GM12872 (cell line): Measurements from ENCODE around the gene EME2.

Experiments used
- CTCF ChIP-seq: IDR thresholded peaks from 3 replicates; pipeline ENCODE4 v1.5.1; 2011; ENCODE audit warnings: low read depth, mild to moderate bottlenecking, low read length, moderate library complexity; ENCODE audit not compliant: insufficient read depth

The EME2 gene

GRCh38 chr16:1782408-1783264 lies 10.0 kb downstream of the EME2 start, which contains the start of the genes NUBP2 and SPSB3:
TSS of gene NUBP2 (plus strand) at chr16:1782960. CDS start at chr16:1783021, 61 bp downstream.
TSS of gene SPSB3 (minus strand) at chr16:1782571. CDS start at chr16:1781483, 1,088 bp downstream.
- no peak for TF ChIP-seq CTCF

DNA sequence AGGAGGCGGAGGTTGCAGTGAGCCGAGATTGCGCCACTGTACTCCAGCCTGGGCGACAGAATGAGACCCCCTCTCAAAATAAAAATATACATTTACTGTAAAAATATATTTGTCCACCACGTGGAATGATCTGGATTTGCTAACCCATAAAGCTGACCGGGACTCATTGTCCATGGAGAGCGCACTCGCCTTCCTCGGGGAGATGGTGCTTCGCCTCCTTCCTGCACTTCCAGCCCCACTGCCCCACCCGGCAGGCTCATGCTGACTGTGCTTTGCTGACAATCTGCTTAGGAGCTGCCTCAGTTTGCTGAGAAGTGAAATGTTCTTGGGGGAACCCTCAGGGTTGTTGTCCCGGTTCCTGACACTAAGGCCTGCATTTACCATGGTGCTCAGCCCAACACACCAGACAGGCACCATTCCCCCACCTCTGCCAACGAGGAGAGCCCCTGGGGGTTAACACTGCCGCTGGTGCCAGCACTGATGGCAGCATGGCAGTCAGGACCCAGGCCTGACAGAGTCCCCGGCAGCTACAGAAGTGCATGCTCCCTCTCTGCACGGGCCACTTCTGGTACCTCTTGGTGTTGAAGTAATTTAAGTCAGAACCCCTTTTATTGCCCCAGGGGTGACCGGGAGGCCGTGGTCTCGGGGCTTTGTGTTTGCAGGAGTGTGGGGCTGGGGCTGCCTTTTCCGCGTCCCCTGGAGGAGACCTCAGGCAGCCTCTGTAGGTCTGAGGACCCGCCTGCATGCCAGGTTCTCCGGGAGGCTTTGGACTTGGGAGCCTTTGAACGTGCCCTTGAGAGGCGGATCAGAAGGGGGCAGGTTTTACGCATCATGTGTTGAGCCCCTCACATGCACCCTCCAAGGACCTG lies 12.6 kb downstream of the EME2 start:
- TF ChIP-seq CTCF, result no peak

- TF ChIP-seq CTCF, result no peak
Observed at GRCh38 chr16:1785846-1786170, 13.2 kb downstream of the EME2 start.

DNA sequence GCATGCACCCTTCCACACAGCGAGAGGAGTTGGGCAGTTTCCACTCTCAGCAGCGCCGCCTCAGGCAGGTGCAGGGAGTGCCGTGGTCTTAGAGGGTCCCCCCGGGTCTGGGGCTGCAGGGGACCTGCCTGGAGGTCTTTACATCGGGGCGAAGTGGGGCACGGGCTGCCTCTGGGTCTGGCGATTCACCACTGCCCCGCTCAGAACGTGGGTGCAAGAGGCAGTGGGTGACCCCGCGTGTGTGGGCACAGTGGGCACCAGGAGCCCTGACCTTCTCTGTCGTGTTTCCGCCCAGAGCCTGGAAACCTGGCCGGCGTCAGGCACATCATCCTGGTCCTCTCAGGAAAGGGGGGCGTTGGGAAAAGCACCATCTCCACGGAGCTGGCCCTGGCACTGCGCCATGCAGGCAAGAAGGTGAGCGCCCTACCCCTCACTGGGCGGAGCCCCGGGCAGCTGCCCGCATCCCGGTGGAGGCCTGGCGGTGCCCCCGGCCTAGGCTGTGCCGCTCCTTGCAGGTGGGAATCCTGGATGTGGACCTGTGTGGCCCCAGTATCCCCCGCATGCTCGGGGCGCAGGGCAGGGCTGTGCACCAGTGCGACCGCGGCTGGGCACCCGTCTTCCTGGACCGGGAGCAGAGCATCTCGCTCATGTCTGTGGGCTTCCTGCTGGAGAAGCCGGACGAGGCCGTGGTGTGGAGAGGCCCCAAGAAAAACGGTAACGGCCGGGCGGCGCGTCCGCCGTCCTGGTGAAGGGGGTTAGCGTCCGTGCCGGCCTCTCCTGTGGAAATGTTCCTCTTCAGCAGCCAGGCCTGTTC lies 13.8 kb downstream of the EME2 start:
- no peak for TF ChIP-seq CTCF

DNA sequence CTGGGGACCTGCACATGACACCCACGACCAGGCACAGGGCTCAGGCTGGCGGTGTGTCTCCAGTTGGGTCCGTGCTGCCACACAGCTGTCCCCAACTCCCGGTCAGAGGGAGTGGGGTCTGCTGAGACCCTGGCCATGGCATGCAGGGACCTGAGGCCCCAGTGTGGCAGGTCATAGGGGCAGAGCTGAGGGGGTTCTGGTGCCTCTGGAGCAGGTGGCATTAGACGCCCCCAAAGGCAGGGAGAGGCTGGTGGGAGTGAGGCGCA lies 14.4 kb downstream of the EME2 start:
- no peak for TF ChIP-seq CTCF

DNA sequence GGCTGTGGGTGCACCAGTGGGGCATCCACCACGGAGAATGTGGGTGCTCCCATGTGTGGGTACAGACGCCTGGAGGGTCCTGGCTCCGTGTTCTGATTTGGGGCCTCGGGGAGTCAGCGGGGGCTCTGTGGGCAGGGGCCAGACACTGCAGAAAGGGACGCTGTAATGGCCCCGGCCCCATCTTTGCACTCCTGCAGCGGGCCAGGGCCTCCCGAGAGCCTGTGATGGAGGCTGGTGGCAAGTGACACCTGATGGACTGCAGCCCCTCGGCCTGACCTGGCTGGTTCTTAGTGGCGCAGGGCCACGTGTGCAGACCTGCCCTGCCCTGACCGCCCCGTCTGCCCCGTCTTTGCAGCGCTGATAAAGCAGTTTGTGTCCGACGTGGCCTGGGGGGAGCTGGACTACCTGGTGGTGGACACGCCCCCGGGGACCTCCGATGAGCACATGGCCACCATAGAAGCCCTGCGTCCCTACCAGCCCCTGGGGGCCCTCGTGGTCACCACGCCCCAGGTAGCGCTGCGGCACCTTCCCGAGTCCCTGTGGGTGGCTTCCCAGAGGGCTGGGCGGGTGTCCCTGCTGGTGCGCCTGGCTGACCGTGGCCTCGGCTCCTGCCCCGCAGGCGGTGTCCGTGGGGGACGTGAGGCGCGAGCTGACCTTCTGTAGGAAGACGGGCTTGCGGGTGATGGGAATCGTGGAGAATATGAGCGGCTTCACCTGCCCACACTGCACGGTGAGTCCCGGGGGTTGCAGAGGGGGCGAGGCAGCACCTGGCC lies 14.9 kb downstream of the EME2 start:
- no peak for TF ChIP-seq CTCF
